HEK293 (cell line): Measurements from ENCODE around the gene PPP1CA.

Experiments
- GLI4 ChIP-seq: fragments of 450-650 bp; formaldehyde crosslinking; IDR thresholded peaks from 2 replicates; pipeline ENCODE4 v1.5.1; 2016; ENCODE audit warnings: missing biosample characterization, missing genetic modification characterization
- INSM2 ChIP-seq: fragments of 450-650 bp; formaldehyde crosslinking; IDR thresholded peaks from 2 replicates; pipeline ENCODE4 v1.5.1; 2016; ENCODE audit warnings: missing biosample characterization, missing genetic modification characterization
- KLF16 ChIP-seq: fragments of 450-650 bp; formaldehyde crosslinking; IDR thresholded peaks from 2 replicates; pipeline ENCODE4 v1.5.1; 2017; ENCODE audit warnings: missing biosample characterization, missing genetic modification characterization
- PRDM10 ChIP-seq: fragments of 450-650 bp; formaldehyde crosslinking; IDR thresholded peaks from 2 replicates; pipeline ENCODE4 v1.5.1; 2016; ENCODE audit warnings: missing biosample characterization, missing genetic modification characterization
- ZNF16 ChIP-seq: fragments of 450-650 bp; formaldehyde crosslinking; IDR thresholded peaks from 2 replicates; pipeline ENCODE4 v1.5.1; 2016; ENCODE audit warnings: low read depth, missing biosample characterization, missing genetic modification characterization
- ZNF18 ChIP-seq: fragments of 450-650 bp; formaldehyde crosslinking; IDR thresholded peaks from 2 replicates; pipeline ENCODE4 v1.5.1; 2016; ENCODE audit warnings: missing biosample characterization, missing genetic modification characterization
- ZNF248 ChIP-seq: fragments of 450-650 bp; formaldehyde crosslinking; IDR thresholded peaks from 2 replicates; pipeline ENCODE4 v1.5.1; 2017; ENCODE audit warnings: missing biosample characterization, missing genetic modification characterization
- ZNF350 ChIP-seq: fragments of 450-650 bp; formaldehyde crosslinking; IDR thresholded peaks from 2 replicates; pipeline ENCODE4 v1.5.0; 2017; ENCODE audit warnings: missing biosample characterization, mild to moderate bottlenecking, missing genetic modification characterization
- ZNF398 ChIP-seq: fragments of 450-650 bp; formaldehyde crosslinking; IDR thresholded peaks from 2 replicates; pipeline ENCODE4 v1.5.1; 2017; ENCODE audit warnings: missing biosample characterization, missing genetic modification characterization
- ZNF580 ChIP-seq: fragments of 450-650 bp; formaldehyde crosslinking; IDR thresholded peaks from 2 replicates; pipeline ENCODE4 v1.5.1; 2016; ENCODE audit warnings: missing biosample characterization, missing genetic modification characterization
- ZNF791 ChIP-seq: fragments of 450-650 bp; formaldehyde crosslinking; IDR thresholded peaks from 2 replicates; pipeline ENCODE4 v1.5.1; 2016; ENCODE audit warnings: missing biosample characterization, missing genetic modification characterization
- TF ChIP-seq, protein P1 (sequence below): fragments of 450-650 bp; formaldehyde crosslinking; IDR thresholded peaks from 2 replicates; pipeline ENCODE4 v1.5.1; 2016; ENCODE audit warnings: missing biosample characterization, missing genetic modification characterization
- TF ChIP-seq, protein P2 (sequence below): fragments of 450-650 bp; formaldehyde crosslinking; IDR thresholded peaks from 2 replicates; pipeline ENCODE4 v1.5.1; 2016; ENCODE audit warnings: missing biosample characterization, missing genetic modification characterization
- TF ChIP-seq, protein P3 (sequence below): fragments of 450-650 bp; formaldehyde crosslinking; IDR thresholded peaks from 2 replicates; pipeline ENCODE4 v1.5.1; 2016; ENCODE audit warnings: missing biosample characterization, missing genetic modification characterization

- TF ChIP-seq ZNF248 (tag by site-specific recombination) (no peak), ZNF791 (no peak), ZNF398 (tag by site-specific recombination) (no peak), ZNF18 (tag by site-specific recombination) (no peak), GLI4 (tag by site-specific recombination) (no peak), ZNF16 (no peak), ZNF580 (tag by site-specific recombination) (no peak), ZNF350 (tag by site-specific recombination) (no peak), KLF16 (tag by site-specific recombination) (no peak), INSM2 (tag by site-specific recombination) (no peak), PRDM10 (no peak)
- TF ChIP-seq, protein P1, sequence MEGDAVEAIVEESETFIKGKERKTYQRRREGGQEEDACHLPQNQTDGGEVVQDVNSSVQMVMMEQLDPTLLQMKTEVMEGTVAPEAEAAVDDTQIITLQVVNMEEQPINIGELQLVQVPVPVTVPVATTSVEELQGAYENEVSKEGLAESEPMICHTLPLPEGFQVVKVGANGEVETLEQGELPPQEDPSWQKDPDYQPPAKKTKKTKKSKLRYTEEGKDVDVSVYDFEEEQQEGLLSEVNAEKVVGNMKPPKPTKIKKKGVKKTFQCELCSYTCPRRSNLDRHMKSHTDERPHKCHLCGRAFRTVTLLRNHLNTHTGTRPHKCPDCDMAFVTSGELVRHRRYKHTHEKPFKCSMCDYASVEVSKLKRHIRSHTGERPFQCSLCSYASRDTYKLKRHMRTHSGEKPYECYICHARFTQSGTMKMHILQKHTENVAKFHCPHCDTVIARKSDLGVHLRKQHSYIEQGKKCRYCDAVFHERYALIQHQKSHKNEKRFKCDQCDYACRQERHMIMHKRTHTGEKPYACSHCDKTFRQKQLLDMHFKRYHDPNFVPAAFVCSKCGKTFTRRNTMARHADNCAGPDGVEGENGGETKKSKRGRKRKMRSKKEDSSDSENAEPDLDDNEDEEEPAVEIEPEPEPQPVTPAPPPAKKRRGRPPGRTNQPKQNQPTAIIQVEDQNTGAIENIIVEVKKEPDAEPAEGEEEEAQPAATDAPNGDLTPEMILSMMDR = no peak
- TF ChIP-seq, protein P2, sequence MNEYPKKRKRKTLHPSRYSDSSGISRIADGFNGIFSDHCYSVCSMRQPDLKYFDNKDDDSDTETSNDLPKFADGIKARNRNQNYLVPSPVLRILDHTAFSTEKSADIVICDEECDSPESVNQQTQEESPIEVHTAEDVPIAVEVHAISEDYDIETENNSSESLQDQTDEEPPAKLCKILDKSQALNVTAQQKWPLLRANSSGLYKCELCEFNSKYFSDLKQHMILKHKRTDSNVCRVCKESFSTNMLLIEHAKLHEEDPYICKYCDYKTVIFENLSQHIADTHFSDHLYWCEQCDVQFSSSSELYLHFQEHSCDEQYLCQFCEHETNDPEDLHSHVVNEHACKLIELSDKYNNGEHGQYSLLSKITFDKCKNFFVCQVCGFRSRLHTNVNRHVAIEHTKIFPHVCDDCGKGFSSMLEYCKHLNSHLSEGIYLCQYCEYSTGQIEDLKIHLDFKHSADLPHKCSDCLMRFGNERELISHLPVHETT (tag by site-specific recombination) = no peak
- TF ChIP-seq, protein P3, sequence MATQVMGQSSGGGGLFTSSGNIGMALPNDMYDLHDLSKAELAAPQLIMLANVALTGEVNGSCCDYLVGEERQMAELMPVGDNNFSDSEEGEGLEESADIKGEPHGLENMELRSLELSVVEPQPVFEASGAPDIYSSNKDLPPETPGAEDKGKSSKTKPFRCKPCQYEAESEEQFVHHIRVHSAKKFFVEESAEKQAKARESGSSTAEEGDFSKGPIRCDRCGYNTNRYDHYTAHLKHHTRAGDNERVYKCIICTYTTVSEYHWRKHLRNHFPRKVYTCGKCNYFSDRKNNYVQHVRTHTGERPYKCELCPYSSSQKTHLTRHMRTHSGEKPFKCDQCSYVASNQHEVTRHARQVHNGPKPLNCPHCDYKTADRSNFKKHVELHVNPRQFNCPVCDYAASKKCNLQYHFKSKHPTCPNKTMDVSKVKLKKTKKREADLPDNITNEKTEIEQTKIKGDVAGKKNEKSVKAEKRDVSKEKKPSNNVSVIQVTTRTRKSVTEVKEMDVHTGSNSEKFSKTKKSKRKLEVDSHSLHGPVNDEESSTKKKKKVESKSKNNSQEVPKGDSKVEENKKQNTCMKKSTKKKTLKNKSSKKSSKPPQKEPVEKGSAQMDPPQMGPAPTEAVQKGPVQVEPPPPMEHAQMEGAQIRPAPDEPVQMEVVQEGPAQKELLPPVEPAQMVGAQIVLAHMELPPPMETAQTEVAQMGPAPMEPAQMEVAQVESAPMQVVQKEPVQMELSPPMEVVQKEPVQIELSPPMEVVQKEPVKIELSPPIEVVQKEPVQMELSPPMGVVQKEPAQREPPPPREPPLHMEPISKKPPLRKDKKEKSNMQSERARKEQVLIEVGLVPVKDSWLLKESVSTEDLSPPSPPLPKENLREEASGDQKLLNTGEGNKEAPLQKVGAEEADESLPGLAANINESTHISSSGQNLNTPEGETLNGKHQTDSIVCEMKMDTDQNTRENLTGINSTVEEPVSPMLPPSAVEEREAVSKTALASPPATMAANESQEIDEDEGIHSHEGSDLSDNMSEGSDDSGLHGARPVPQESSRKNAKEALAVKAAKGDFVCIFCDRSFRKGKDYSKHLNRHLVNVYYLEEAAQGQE (tag by site-specific recombination) = no peak
Measured at GRCh38 chr11:67357831-67358670, 43.6 kb downstream of the PPP1CA start.
